HT1080 (cell line): Measurements from ENCODE around the gene NONO. TPM values are rescaled to one million over a fixed set of nuclear protein-coding genes. Genes with fewer than 3 reads are reported as not detected.
"Not testable (repeated sequence)": the region's sequence is repeated elsewhere in the genome, so short reads cannot be mapped to it uniquely, and the experiment has no call there.

ENCODE experiments used
- DNase-seq: peaks from one replicate; pipeline ENCODE4 v3.0.0-alpha.2; 2015; ENCODE audit warnings: low read depth
- polyA plus RNA-seq, 2 experiments: library from polyadenylated mRNA; depleted of rRNA; stranded (reverse); fragments of >200 nt; gene quantifications; 2 replicates each; pipeline ENCODE4 v1.2.3, GENCODE V29; 2015
- total RNA-seq: library from RNA; depleted of rRNA; stranded (reverse); fragments of >200 nt; shearing (Covaris generic); gene quantifications from 2 replicates; pipeline ENCODE4 v1.2.3, GENCODE V29; 2014; rRNA removed

Gene NONO, protein sequence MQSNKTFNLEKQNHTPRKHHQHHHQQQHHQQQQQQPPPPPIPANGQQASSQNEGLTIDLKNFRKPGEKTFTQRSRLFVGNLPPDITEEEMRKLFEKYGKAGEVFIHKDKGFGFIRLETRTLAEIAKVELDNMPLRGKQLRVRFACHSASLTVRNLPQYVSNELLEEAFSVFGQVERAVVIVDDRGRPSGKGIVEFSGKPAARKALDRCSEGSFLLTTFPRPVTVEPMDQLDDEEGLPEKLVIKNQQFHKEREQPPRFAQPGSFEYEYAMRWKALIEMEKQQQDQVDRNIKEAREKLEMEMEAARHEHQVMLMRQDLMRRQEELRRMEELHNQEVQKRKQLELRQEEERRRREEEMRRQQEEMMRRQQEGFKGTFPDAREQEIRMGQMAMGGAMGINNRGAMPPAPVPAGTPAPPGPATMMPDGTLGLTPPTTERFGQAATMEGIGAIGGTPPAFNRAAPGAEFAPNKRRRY
- total RNA-seq = 469 and 520 TPM in 2 replicates
- polyA plus RNA-seq (2015; cell fraction: cytosol; rRNA removed) = 330 and 368 TPM in 2 replicates
- polyA plus RNA-seq (2015; cell fraction: nucleus; rRNA removed) = 671 and 721 TPM in 2 replicates

- peak; percentile 95 for DNase-seq
These were observed at the start of gene NONO for GRCh38 chrX:71283403-71284143. Gene NONO (plus strand): TSS chrX:71283635. CDS start chrX:71290638, 7,003 bp downstream.

GRCh38 chrX:71235482-71235881 is 48.0 kb upstream of the NONO start:
- DNase-seq = no peak

DNA sequence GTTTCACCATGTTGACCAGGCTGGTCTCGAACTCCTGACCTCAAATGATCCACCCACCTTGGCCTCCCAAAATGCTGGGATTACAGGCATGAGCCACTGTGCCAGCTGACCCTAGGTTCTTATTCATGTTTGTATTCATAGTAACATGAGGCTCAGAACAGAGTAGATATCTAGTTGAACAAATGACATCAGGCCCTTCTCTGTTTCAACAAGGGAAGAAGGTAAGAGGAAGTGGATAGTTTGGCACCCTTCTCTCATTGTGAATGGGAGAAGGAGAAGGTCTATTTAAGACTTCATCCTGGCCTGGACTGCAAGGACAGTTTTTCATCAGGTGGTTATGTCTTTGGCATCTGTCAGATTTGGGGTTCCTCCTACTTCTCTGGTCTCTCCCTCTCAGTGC is 46.6 kb upstream of the NONO start:
- no peak for DNase-seq

DNA sequence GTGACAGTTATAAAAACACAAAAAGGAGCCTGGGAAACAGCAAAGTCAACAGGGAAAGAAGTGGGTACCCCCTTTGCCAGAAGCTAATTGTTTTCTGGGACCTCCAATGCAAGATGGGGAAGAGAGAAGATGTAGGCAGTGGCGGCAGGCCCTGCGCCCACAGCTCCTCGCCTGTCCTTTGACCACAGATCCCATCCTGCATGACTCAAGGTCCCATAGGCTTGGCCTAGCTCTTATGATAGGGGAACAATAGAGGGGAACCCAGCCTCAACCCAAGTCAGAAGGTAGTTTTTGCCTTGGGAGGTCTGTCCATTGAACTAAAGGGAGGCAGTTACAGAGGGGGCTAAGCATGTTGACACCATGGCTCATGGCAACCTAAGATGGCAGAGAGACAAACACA is 43.7 kb upstream of the NONO start:
- DNase-seq = no peak

DNA sequence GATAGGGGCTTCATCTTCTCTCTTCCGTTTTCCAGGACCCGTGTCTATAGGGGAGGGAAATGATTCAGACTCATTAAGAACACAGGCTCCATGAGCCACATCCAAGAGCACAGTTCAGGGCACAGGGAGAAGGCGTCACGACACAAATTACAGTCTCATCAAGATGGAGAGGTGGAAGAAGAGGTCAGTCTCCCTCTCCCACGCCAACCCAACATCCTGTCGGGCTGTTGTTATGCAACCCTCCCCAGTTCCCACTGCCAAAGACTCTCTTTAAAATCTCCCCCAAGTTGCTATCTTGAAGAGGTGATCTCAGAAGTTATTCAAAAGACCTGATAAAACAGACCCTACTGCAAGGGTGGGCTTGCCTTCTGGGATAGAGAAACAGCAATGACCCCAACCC is 42.1 kb upstream of the NONO start:
- DNase-seq = no peak

GRCh38 chrX:71244359-71245128 is 38.9 kb upstream of the NONO start:
- DNase-seq = no peak

- DNase-seq = no peak
These were observed 38.3 kb upstream of the NONO start for GRCh38 chrX:71245159-71245558.

DNA sequence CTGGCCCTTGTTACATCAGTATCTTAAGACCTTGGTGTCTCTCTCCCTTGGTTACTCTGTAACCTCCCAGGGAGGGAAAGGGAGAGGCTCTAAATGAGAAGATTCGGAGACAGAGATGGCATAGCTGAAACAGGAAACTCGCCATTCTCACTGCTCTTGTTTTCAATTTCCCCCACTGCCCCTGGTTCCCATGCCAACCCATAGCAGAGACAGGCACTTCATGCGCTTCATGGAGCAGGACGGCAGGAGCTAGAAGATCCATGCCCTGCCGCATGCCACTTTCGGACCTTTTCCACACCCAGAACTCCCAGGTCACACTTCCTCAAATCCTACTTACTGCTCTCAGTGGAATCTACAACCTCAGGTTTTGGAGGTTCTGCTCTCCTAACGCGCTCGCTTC is 32.6 kb upstream of the NONO start:
- no peak for DNase-seq

DNA sequence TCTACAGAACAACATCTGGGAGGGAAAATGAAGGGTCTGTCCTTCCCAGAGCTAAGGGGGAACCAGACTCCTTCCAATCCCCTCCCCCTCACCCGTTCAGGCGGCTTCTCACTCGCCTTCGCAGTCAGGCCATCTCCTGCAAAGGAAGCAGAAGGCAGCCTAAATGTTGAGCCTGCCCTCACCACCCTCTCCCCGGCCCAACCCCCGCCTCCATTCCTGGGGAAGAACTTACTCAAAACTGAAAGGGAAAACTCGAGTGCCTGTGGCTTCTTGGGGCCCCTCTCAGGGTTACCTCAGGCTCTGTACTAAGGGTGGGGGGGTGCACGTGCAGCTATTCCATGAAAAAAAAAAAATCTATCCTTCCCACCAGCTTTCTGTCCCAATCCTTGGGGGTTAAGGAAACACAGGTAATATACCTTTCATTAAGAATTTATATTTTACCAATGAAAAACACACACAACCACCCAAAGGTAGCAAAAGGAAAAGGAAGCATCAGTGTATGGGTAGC is 31.9 kb upstream of the NONO start:
- DNase-seq = no peak

- no peak for DNase-seq
These were observed 31.2 kb upstream of the NONO start for GRCh38 chrX:71252221-71252620.

DNA sequence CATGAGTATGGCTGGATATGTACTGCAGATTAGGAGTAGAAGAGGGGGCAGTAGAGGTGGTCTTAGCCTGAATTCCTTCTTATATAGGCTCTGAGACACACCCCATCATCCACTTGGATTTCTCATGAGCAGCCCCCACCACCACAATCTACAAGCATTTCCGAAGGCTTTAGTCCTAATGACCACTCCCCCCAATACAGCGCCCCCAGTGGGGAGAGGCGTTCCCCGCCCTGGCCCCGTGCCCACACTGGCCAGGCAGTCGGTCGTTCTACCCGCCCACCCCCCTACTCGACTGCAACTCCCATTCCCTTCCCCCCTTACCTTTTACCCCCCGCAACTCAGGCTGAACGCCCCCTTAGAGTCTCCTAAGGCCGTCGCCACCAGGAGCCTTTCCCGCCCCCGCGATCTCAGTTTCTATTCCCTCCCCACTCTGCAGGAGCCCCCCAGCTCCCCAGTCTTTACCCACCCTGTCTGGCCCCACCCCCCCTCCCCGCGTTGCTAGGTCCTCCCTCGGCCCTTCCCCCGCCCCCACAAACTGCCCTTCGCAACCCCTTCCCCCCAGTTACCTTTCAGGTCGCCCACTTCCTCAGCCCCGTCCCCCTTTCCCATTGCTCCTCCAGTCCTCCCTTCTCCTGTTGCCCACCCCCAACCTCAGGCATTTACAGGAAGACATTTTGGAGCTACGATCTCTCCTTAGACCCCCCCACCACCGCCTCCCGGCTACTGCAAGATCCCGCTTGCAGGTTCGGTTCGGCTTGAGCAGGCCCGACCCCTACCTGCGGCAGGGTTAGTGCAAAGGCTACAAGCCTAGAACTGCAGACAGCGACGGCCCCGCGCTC is 30.0 kb upstream of the NONO start:
- DNase-seq = peak; percentile 1

GRCh38 chrX:71254092-71254963 is 29.1 kb upstream of the NONO start, which contains the start of gene ZMYM3:
Gene ZMYM3 (minus strand): TSS chrX:71254140. CDS start chrX:71253255, 885 bp downstream.
- DNase-seq = peak; percentile 85

DNA sequence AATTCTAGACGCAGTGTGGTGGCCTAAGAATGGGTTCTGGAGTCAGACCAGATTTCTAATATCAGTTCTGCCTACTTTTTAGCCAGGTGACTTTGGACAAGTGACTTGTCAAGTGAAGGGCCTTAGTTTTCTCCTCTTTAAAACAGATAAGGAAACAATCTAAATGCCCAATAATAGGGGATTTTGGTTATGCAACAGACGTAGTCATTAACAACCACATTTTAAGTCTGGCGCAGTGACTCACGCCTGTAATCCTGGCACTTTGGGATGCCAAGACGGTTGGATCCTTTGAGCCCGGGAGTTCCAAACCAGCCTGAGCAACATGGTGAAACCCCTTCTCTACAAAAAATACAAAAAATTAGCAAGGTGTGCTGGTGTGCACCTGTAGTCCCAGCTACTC is 27.4 kb upstream of the NONO start:
- DNase-seq = no peak

DNA sequence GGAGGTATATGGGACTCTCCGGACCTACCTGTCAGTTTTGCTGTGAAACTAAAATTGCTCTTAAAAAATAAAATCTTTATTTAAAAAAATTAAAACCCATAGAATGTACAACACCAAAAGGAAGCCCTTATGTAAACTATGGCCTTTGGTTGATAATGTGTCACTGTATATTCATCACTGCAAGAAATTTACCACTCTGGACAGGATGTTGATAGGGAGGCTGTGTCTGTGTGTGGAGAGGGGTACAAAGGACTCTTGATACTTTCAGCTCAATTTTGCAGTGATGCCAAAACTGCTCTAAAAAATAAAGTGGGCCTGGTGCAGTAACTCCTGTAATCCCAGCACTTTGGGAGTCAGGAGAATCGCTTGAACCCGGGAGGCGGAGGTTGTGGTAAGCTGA is 26.6 kb upstream of the NONO start:
- no peak for DNase-seq

DNA sequence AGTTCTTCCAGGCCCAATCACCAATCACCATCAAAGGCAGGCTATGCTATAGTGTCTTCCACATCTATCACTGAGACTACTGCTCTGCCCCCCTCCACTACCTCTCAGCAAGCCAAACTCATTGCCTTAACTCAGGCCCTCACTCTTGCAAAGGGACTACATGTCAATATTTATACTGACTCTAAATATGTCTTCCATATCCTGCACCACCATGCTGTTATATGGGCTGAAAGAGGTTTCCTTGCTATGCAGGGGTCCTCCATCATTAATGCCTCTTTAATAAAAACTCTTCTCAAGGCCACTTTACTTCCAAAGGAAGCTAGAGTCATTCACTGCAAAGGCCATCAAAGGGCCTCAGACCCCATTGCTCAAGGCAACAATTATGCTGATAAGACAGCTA is 14.8 kb upstream of the NONO start:
- DNase-seq = not testable (repeated sequence)

DNA sequence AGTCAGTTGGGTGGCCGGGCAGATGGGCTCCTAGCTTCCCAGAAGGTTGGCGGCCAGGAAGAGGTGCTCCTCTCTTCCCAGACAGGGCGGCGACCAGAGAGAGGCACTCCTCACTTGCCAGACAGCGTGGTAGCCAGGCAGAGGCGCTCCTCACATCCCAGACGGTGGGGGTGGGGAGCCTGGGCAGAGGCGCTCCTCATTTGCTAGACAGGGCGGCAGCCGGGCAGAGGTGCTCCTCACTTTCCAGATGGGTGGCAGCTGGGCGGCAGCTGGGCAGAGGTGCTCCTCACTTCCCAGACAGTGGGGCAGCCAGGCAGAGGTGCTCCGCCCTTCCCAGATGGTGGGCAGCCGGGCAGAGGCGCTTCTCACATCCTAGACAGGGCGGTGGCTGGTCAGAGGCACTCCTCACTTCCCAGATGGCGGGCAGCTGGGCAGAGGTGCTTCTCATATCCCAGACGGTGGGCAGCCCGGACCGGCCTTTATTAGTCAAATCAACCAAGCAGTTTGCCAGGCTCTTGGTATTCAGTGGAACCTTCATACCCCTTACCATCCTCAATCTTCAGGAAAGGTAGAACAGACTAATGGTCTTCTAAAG is 13.5 kb upstream of the NONO start:
- DNase-seq = no peak

- DNase-seq = not testable (repeated sequence)
These were observed 11.1 kb upstream of the NONO start for GRCh38 chrX:71272313-71272712.

DNA sequence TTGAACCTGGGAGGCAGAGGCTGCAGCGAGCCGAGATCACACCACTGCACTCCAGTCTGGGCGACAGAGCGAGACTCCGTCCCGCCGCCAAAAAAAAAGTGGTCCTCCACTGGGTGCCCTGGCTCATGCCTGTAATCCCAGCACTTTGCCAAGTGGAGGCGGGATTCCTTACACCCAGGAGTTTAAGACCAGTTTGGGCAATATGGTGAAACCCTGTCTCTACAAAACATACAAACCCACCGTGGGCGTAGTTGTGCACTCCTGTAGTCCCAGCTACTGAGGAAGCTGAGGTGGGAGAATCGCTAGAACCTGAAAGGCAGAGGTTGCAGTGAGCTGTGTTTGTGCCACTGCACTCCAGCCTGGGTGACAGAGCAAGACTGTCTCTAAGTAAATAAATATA is 2.1 kb upstream of the NONO start:
- not testable (repeated sequence) for DNase-seq
